ENCODE data around the gene CIDEB.
"Not testable (repeated sequence)": the region's sequence is repeated elsewhere in the genome, so short reads cannot be mapped to it uniquely, and the experiment has no call there.

Gene CIDEB

GRCh38 chr14:24332268-24332993 lies 24.7 kb upstream of the CIDEB start:
- no peak for DNase-seq

- DNase-seq = no peak
These were observed 24.0 kb upstream of the CIDEB start for GRCh38 chr14:24331731-24332267.

DNA sequence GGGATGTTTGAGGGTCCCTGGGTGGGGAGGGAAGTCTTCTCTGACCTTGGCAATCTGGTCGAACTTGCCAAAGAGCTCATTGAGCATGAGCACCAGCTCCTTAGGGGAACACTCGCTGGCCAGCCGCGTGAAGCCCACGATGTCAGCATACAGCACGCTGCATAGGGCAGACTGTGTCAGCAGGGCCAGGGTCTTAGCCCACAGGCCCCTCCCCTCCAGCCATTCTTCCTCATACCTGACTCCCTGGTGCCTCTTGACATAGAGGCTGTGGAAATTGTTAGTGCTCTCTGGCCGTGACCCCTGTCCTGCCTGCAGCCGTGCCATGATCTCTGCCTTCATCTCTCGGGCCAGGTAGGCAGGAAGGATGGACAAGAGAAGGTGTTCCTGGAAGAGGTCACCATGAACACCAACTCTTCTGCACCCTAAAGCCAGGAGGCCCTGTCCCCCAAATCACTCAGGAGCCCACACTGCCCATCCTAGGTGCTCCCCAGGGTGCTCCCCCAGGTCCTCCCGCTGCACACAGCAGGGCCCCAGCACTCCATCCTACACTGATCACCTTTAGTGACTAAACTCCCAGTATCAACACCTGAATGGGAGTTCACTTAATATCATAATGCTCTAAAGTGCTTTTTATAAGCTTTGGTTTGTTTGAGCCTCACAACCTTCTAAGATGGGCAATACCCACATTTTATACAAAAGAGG lies 23.3 kb upstream of the CIDEB start:
- no peak for DNase-seq

DNA sequence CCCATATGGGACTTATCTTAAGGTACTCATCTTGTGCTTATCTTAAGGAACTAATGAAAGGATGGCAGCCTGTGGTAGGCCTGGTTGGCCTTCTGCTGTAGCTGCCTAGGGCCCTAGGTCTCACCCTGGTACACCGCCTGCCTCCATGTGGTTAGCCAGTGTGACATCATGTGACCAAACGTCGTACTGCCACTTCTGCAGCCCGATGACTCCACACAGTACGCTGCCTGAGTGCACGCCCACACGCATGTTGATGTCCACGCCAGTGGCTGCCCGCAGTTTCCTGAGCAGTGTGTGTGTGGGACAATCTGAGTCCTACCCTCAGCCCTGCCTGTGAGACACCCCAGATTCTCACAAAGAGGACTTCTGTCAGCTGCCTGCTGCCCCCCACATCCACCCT lies 22.0 kb upstream of the CIDEB start:
- no peak for DNase-seq

- no peak for DNase-seq
These were observed 21.4 kb upstream of the CIDEB start for GRCh38 chr14:24329073-24329663.

GRCh38 chr14:24327914-24328313 lies 20.1 kb upstream of the CIDEB start:
- not testable (repeated sequence) for DNase-seq

DNA sequence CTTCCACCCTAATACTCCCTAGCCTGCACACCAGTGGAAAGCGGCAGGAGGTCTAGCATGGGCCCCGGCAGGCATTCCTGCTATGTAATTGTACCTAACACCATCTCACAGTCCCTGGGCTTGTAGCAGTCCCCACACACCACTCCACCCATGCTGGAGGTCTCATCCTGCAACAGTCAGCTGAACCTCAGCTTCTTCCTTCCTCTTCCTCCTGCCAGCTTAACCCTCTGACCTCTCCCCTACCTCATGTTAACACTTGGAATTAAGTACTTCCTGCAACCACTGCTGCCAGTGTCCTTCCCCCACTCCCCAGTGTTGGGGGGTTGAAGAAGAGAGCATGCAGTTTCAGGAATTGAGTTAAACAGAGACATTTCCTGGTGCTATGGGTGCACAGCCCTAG lies 19.5 kb upstream of the CIDEB start:
- DNase-seq = no peak

- DNase-seq = no peak
These were observed 18.2 kb upstream of the CIDEB start for GRCh38 chr14:24325963-24326362.

- no peak for DNase-seq
These were observed 17.3 kb upstream of the CIDEB start for GRCh38 chr14:24325041-24325530.

- DNase-seq = no peak
These were observed 16.2 kb upstream of the CIDEB start for GRCh38 chr14:24324024-24324423.

DNA sequence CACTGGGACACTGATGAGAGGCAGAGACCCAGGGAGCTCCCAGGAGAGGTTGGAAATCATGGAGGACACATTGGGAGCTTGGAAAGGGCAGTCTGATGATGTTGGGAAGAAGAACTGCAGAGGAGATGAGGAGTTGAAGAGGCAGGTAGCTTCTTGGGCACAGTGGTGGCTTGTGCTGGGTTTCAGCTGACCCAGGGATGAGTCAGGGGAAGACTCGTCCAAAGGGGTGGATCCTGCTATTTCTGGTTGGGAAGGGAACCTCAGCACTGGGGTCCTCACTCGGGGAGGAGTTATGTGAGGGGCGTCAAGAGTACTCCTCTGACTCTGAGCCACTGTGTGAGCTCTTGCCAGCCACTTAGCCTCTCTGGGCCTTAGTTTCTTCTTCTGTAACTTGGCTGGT lies 15.6 kb upstream of the CIDEB start:
- no peak for DNase-seq

GRCh38 chr14:24322672-24323071 lies 14.9 kb upstream of the CIDEB start:
- no peak for DNase-seq

- no peak for DNase-seq
These were observed 13.6 kb upstream of the CIDEB start for GRCh38 chr14:24321212-24321975.

GRCh38 chr14:24317141-24317928 lies 9.6 kb upstream of the CIDEB start:
- DNase-seq = no peak

GRCh38 chr14:24316597-24316950 lies 8.8 kb upstream of the CIDEB start:
- no peak for DNase-seq

DNA sequence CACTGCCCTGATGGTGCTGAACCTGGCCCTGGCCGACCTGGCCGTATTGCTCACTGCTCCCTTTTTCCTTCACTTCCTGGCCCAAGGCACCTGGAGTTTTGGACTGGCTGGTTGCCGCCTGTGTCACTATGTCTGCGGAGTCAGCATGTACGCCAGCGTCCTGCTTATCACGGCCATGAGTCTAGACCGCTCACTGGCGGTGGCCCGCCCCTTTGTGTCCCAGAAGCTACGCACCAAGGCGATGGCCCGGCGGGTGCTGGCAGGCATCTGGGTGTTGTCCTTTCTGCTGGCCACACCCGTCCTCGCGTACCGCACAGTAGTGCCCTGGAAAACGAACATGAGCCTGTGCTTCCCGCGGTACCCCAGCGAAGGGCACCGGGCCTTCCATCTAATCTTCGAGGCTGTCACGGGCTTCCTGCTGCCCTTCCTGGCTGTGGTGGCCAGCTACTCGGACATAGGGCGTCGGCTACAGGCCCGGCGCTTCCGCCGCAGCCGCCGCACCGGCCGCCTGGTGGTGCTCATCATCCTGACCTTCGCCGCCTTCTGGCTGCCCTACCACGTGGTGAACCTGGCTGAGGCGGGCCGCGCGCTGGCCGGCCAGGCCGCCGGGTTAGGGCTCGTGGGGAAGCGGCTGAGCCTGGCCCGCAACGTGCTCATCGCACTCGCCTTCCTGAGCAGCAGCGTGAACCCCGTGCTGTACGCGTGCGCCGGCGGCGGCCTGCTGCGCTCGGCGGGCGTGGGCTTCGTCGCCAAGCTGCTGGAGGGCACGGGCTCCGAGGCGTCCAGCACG lies 8.2 kb upstream of the CIDEB start:
- no peak for DNase-seq

GRCh38 chr14:24315243-24315806 lies 7.5 kb upstream of the CIDEB start:
- no peak for DNase-seq

- no peak for DNase-seq
These were observed 6.8 kb upstream of the CIDEB start for GRCh38 chr14:24314377-24315193.

DNA sequence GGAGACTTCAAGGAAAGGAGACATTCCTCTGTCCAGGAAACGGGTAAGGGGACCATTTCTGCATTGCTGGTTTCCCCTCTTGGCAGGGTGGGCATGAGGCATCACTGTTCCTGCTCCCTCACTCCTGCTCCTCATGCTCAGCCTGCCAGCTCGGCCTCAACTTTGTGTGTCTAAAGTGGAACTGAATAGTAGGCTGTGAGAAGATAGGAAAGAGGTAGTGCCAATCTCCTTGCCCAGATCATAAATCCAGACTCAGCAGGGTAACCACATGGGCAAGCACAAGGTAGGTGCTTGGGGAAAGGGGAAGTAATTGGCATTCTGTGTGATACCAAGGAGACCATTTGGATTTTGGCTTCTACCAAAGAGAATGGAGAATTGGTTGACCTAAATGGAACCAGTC lies 6.1 kb upstream of the CIDEB start:
- DNase-seq = no peak
